IMR-90 (cell line): ENCODE results near the gene ENTPD3. TPM values are rescaled to one million over a fixed set of nuclear protein-coding genes. Genes with fewer than 3 reads are reported as not detected.

ENCODE experiments used
- ATAC-seq: fragments of 200-7000 bp; cut with Tn5 transposase; 2 replicates; pipeline ENCODE4 v1.9.1; 2020; ENCODE audit warnings: low read depth, mild to moderate bottlenecking, moderate library complexity
- BruUV-seq: library from RNA; stranded (reverse); fragments of 400-500 nt; replicated peaks from 2 replicates; lab custom pipeline; 2021; lab: Mats Ljungman, UMichigan
- CTCF ChIA-PET: fragments of 300-600 bp; formaldehyde crosslinking; extraction: SDS; loops from one replicate; lab custom pipeline; 2021; ENCODE audit warnings: antibody characterized with exemption; lab: Yijun Ruan, JAX
- POLR2A ChIA-PET: fragments of 300-600 bp; sonication (Branson Sonifier 250); formaldehyde crosslinking; loops from one replicate; lab custom pipeline; 2022; ENCODE audit warnings: antibody characterized with exemption; ENCODE audit not compliant: unreplicated experiment; lab: Charles Lee
- DNase-seq: peaks from one replicate; pipeline ENCODE4 v3.0.0; 2013
- H2AFZ ChIP-seq: replicated peaks from 2 replicates; pipeline ENCODE3; 2013; ENCODE audit warnings: low read length, mild to moderate bottlenecking; ENCODE audit not compliant: poor library complexity
- H2AK5ac ChIP-seq: 2 replicates; pipeline ENCODE4 v1.6.1; 2013; ENCODE audit warnings: low read depth, low read length, inconsistent platforms
- H2AK9ac ChIP-seq: replicated peaks from 2 replicates; pipeline ENCODE3; 2013; ENCODE audit warnings: mild to moderate bottlenecking, low read depth, low read length, moderate library complexity; ENCODE audit not compliant: poor library complexity
- H2BK120ac ChIP-seq: 2 replicates; pipeline ENCODE4 v1.6.1; 2013; ENCODE audit warnings: low read depth, low read length, inconsistent platforms
- H2BK15ac ChIP-seq: 3 replicates; pipeline ENCODE4 v1.6.1; 2013; ENCODE audit warnings: low read depth, low read length, inconsistent platforms
- H2BK20ac ChIP-seq: 2 replicates; pipeline ENCODE4 v1.6.1; 2013; ENCODE audit warnings: low read depth, mild to moderate bottlenecking, inconsistent platforms, low read length, moderate library complexity
- H2BK5ac ChIP-seq: 2 replicates; pipeline ENCODE4 v1.6.1; 2013; ENCODE audit warnings: mild to moderate bottlenecking, low read depth, low read length, inconsistent platforms; ENCODE audit not compliant: poor library complexity, severe bottlenecking
- H3K14ac ChIP-seq: replicated peaks from 2 replicates; pipeline ENCODE4 v1.6.1; 2013; ENCODE audit warnings: low read depth, low read length, inconsistent platforms
- H3K18ac ChIP-seq: 2 replicates; pipeline ENCODE4 v1.6.1; 2013; ENCODE audit warnings: low read depth, low read length, control low read depth
- H3K23ac ChIP-seq: 2 replicates; pipeline ENCODE4 v1.6.1; 2013; ENCODE audit warnings: low read depth, low read length, inconsistent platforms
- H3K27ac ChIP-seq: 2 replicates; pipeline ENCODE4 v1.5.1; 2013; ENCODE audit warnings: mild to moderate bottlenecking, control low read depth, low read length; ENCODE audit not compliant: insufficient read depth
- H3K27me3 ChIP-seq: 2 replicates; pipeline ENCODE4 v1.6.1; 2013; ENCODE audit warnings: low read length; ENCODE audit not compliant: control insufficient read depth, insufficient read depth
- H3K36me3 ChIP-seq: 2 replicates; pipeline ENCODE4 v1.6.1; 2013; ENCODE audit warnings: low read length, mixed read lengths; ENCODE audit not compliant: control insufficient read depth, insufficient read depth
- H3K4ac ChIP-seq: 2 replicates; pipeline ENCODE4 v1.6.1; 2013; ENCODE audit warnings: low read depth, low read length, inconsistent platforms
- H3K4me1 ChIP-seq: 2 replicates; pipeline ENCODE4 v1.6.1; 2013; ENCODE audit warnings: low read length, mixed read lengths; ENCODE audit not compliant: control insufficient read depth, insufficient read depth
- H3K4me2 ChIP-seq: 2 replicates; pipeline ENCODE4 v1.6.1; 2013; ENCODE audit warnings: low read depth, mild to moderate bottlenecking, control low read depth, low read length, moderate library complexity
- H3K4me3 ChIP-seq: 2 replicates; pipeline ENCODE4 v1.5.1; 2013; ENCODE audit warnings: low read depth, mild to moderate bottlenecking, control low read depth, low read length, moderate library complexity; ENCODE audit not compliant: insufficient read depth
- H3K56ac ChIP-seq: 2 replicates; pipeline ENCODE4 v1.6.1; 2013; ENCODE audit warnings: low read length, inconsistent platforms; ENCODE audit not compliant: insufficient read depth; ENCODE audit errors: extremely low read depth
- H3K79me1 ChIP-seq, 2 experiments: 2 replicates each; pipeline ENCODE4 v1.6.1; 2013; ENCODE audit warnings: low read length in 2 of 2, inconsistent platforms in 1 of 2, low read depth in 1 of 2
- H3K9ac ChIP-seq: 2 replicates; pipeline ENCODE4 v1.6.1; 2013; ENCODE audit warnings: low read depth, low read length, control low read depth
- H3K9me1 ChIP-seq: 2 replicates; pipeline ENCODE4 v1.6.1; 2013; ENCODE audit warnings: low read length, inconsistent platforms; ENCODE audit not compliant: insufficient read depth
- H3K9me3 ChIP-seq: 2 replicates; pipeline ENCODE4 v1.6.1; 2013; ENCODE audit warnings: low read length; ENCODE audit not compliant: control insufficient read depth, insufficient read depth
- H4K20me1 ChIP-seq: 2 replicates; pipeline ENCODE4 v1.6.1; 2013; ENCODE audit warnings: low read length, inconsistent platforms; ENCODE audit not compliant: insufficient read depth
- H4K5ac ChIP-seq: 2 replicates; pipeline ENCODE4 v1.6.1; 2013; ENCODE audit warnings: mild to moderate bottlenecking, low read depth, low read length, control low read depth
- H4K8ac ChIP-seq, 2 experiments: 2 replicates each; pipeline ENCODE4 v1.6.1; 2013; ENCODE audit warnings: low read depth in 2 of 2, low read length in 2 of 2, control low read depth in 1 of 2, inconsistent platforms in 1 of 2
- H4K91ac ChIP-seq: 2 replicates; pipeline ENCODE4 v1.6.1; 2013; ENCODE audit warnings: low read depth, low read length, inconsistent platforms; ENCODE audit not compliant: insufficient read depth
- CEBPB ChIP-seq: IDR thresholded peaks from 2 replicates; pipeline ENCODE4 v1.6.1; 2012; ENCODE audit warnings: low read depth, low read length, improper control_type of control experiment
- CHD1 ChIP-seq: IDR thresholded peaks from 2 replicates; pipeline ENCODE4 v1.6.1; 2012; ENCODE audit warnings: low read depth, low read length, improper control_type of control experiment
- CTCF ChIP-seq: conservative IDR thresholded peaks from 2 replicates; pipeline ENCODE4 v1.5.1; 2012; ENCODE audit warnings: mild to moderate bottlenecking, low read depth, low read length, improper control_type of control experiment
- MAZ ChIP-seq: IDR thresholded peaks from 2 replicates; pipeline ENCODE4 v1.6.1; 2012; ENCODE audit warnings: low read depth, mild to moderate bottlenecking, low read length, improper control_type of control experiment, moderate library complexity, borderline replicate concordance
- NFE2L2 ChIP-seq: fragments of 150-350 bp; IDR thresholded peaks from 2 replicates; pipeline ENCODE4 v1.6.1; 2016; ENCODE audit warnings: low read depth, mild to moderate bottlenecking, low read length
- POLR2A ChIP-seq: IDR thresholded peaks from 2 replicates; pipeline ENCODE4 v1.6.1; 2012; ENCODE audit warnings: mild to moderate bottlenecking, low read depth, low read length
- RAD21 ChIP-seq: IDR thresholded peaks from 2 replicates; pipeline ENCODE4 v1.6.1; 2012; ENCODE audit warnings: low read length, improper control_type of control experiment
- RCOR1 ChIP-seq: IDR thresholded peaks from 2 replicates; pipeline ENCODE4 v1.6.1; 2012; ENCODE audit warnings: mild to moderate bottlenecking, low read length, improper control_type of control experiment; ENCODE audit not compliant: insufficient replicate concordance
- RFX5 ChIP-seq: IDR thresholded peaks from 2 replicates; pipeline ENCODE4 v1.8.0; 2012; ENCODE audit warnings: low read depth, mild to moderate bottlenecking, low read length, moderate library complexity
- SMC3 ChIP-seq: fragments of 150-350 bp; IDR thresholded peaks from 2 replicates; pipeline ENCODE4 v1.6.1; 2016; ENCODE audit warnings: low read depth, mild to moderate bottlenecking, antibody characterized with exemption, low read length, moderate library complexity
- USF2 ChIP-seq: fragments of 150-350 bp; IDR thresholded peaks from 2 replicates; pipeline ENCODE4 v1.6.1; 2017; ENCODE audit warnings: mild to moderate bottlenecking, antibody characterized with exemption, low read length, low read depth
- WGBS, 2 experiments: methylation state at CpG; one replicate each; pipeline versions ENCODE4 v1.1.5 to v1.1.7; 2013; ENCODE audit warnings: missing lambda C conversion rate in 2 of 2; ENCODE audit not compliant: insufficient read length in 1 of 2; ENCODE audit errors: extremely low coverage in 2 of 2; 5-methylcytosine and 5-hydroxymethylcytosine counted together
- dilution Hi-C: fragments of 300-500 bp; cut with HindIII; formaldehyde crosslinking; loops from one replicate; pipeline ENCODE4 v1.14.3; 2018; ENCODE audit warnings: low sequenced_read_pairs; ENCODE audit not compliant: unreplicated experiment
- in situ Hi-C: fragments of 300-500 bp; cut with MboI; formaldehyde crosslinking; loops from 3 replicates; pipeline ENCODE4 v1.14.3; 2019; ENCODE audit warnings: low sequenced_read_pairs, inconsistent platforms, mixed read lengths
- intact Hi-C: fragments of 100-400 bp; cut with micrococcal nuclease; formaldehyde crosslinking; loops from 2 replicates; pipeline ENCODE4 v1.10.0; 2022
- polyA plus RNA-seq, 3 experiments: library from polyadenylated mRNA; depleted of rRNA; stranded (reverse); fragments of >200 nt; gene quantifications; 2 replicates each; pipeline ENCODE4 v1.2.3, GENCODE V29; 2012; ENCODE audit warnings: low replicate concordance in 1 of 3
- total RNA-seq: library from RNA; depleted of rRNA; stranded (reverse); fragments of >200 nt; gene quantifications from 2 replicates; pipeline ENCODE4 v1.2.3, GENCODE V29; 2012
- TF ChIP-seq, protein P1 (sequence below): fragments of 150-350 bp; IDR thresholded peaks from 2 replicates; pipeline ENCODE4 v1.6.1; 2016; ENCODE audit warnings: low read depth, mild to moderate bottlenecking, low read length, moderate library complexity, borderline replicate concordance

The ENTPD3 gene
- total and polyA plus RNA-seq, 2 of the 4 experiments (the other 2 are of a cell fraction), result not detected

DNA sequence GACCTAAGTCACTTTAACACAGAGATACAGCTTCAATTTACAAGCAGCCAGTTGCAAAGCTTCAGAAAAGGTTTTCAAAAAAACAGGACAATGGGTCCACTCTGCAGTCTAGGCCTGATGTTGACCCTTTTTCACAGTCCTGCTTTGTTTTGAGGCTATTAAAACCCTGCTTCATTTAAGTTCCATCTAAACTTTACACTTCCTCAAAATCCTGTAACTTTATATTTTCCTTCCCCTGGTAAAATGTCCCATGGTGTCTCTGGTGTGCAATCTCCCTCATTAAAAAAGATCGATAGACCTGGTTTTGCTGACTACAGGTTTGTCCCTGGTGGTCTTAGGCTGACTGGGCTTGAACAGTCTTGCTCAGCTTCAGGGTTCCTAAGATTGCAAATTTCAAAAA is 65.1 kb downstream of the ENTPD3 start:
- Histone ChIP-seq H2AK9ac (no peak overlapping the region), H3K4ac (no peak overlapping the region; the same call in 1 of the 2 replicates), H3K9ac (no peak overlapping the region), H2BK5ac (no peak overlapping the region), H3K9me3 (no peaks in the 10 kb centered on the region), H4K5ac (peak overlapping the region; percentile 52; the same call in 1 of the 2 replicates), H2BK120ac (no peak overlapping the region), H3K4me3 (peak overlapping the region; percentile 72; the same call in 1 of the 2 replicates), H2AK5ac (no peak overlapping the region), H2AFZ (no peak overlapping the region), H3K27me3 (no peaks in the 10 kb centered on the region), H2BK20ac (no peak overlapping the region), H3K4me2 (peak overlapping the region; percentile 87), H3K14ac (no peak overlapping the region; the same call in 1 of the 2 replicates), H2BK15ac (no peak overlapping the region), H4K91ac (no peak overlapping the region), H3K4me1 (no peaks in the 10 kb centered on the region), H3K27ac (no peak overlapping the region), H3K9me1 (no peaks in the 10 kb centered on the region), H3K79me1 (peaks cover 5 to 10% of the 10 kb centered on the region in 2 experiments; a peak in 1 of 4 replicates), H3K56ac (no peak overlapping the region), H3K36me3 (peaks cover 1% of the 10 kb centered on the region; the same call in 1 of the 2 replicates), H3K18ac (no peak overlapping the region), H3K23ac (no peak overlapping the region), H4K8ac (peak overlapping the region; percentile 91 to 93), H4K20me1 (no peaks in the 10 kb centered on the region)
- BruUV-seq, result no TSS peak
- in situ Hi-C loops (no loop called here), intact Hi-C loops (loop anchor here (2.0 to 5.0 kb wide), 2 partner anchors 73 to 140 kb away; partner anchors contain the start of gene ZNF621), dilution Hi-C loops (no loop called here)
- ChIA-PET CTCF (no interaction called here), POLR2A (no interaction called here)
- 100% methylated on average over 1 of the region's 1 CpG; no CpG with 5 or more reads in 1 of the 2 experiments for WGBS, 2 experiments
- DNase-seq (no peak), ATAC-seq (no peak)
- TF ChIP-seq RCOR1 (no peak), USF2 (no peak), MAZ (no peak), RAD21 (no peak), NFE2L2 (no peak), CEBPB (no peak), CTCF (no peak), SMC3 (no peak), CHD1 (no peak), RFX5 (no peak), POLR2A (no peak)
- TF ChIP-seq, protein P1, sequence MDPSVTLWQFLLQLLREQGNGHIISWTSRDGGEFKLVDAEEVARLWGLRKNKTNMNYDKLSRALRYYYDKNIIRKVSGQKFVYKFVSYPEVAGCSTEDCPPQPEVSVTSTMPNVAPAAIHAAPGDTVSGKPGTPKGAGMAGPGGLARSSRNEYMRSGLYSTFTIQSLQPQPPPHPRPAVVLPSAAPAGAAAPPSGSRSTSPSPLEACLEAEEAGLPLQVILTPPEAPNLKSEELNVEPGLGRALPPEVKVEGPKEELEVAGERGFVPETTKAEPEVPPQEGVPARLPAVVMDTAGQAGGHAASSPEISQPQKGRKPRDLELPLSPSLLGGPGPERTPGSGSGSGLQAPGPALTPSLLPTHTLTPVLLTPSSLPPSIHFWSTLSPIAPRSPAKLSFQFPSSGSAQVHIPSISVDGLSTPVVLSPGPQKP, result no peak
